ENCODE results near the gene AMPH.
"Not testable (repeated sequence)": the region's sequence is repeated elsewhere in the genome, so short reads cannot be mapped to it uniquely, and the experiment has no call there.

Gene AMPH

DNA sequence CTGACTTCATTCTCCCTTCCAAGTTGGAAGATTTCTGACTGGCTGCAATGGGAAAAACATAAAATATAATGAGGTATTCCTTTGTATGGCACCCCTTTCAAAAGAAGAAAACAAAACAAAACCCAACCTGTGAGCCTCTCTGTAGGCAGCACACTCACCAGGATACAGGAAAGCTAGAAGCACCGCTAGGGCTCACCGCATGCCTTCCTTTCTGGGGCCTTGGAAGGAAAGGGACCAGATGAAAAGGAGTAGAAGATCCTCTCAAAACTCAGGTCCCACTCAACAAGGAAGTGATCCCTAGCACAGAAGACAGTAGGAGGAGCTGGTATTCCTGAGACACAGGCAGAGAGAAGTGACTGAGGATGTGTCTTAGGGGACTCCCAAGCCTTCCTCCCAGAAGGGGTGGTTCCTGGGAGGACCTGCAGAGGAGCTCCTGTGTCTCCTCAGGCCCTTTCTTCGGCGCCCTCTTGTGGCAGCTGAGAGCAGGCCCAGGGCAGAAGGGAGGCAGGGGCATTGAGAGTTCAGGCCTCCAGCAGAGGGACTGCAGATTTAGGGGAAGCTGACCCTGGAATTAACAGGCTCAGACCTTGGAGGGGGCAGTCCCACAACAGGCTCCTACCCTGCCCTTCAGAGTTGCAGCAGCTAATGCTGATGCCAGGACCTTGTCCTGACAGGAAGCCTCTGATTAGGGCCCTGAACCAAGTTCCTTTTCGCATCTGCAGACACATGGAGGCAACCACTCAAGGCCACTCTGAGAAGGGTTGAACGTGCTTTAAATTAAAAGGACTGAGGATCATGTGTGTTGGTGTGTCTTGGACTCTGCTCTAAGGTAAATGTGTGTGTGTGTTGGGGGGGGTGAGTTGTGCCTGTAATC is 285.6 kb downstream of the AMPH start:
- not testable (repeated sequence) for H3K4me3 ChIP-seq (ENCODE audit: insufficient read depth, low read depth, low read length); H3K27ac ChIP-seq (ENCODE audit: insufficient read depth, low read depth, low read length, poor library complexity, severe bottlenecking); H3K4me1 ChIP-seq (ENCODE audit: control insufficient read depth, insufficient read depth, low read length); H3K27me3 ChIP-seq (ENCODE audit: control insufficient read depth, insufficient read depth, low read length, poor library complexity, severe bottlenecking); H3K36me3 ChIP-seq (ENCODE audit: control insufficient read depth, insufficient read depth, low read length); H3K9me3 ChIP-seq (ENCODE audit: control insufficient read depth, low read length)
- 64 to 66% methylated on average over 6 of the region's 6 CpGs for WGBS, 2 experiments

DNA sequence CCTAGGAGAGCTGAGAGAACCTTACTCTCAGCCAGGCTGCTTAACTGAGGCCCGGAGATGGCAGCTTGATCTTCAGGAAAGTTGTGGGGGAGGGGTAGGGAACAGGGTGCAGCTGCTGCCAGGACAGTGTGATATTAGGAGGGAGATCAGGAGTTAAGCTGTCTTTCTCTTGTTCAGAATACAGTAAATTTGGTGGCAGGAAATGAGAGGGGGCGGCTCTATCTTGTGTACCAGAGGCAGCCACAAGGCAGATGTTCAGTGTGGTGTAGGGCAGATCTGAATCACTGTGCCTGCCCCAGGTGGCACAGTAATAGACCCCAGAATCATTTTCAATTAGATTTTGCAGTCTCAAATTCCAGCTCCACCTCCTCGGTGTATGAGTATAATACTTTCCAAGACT is 286.4 kb downstream of the AMPH start:
- not testable (repeated sequence) for H3K9me3 ChIP-seq (ENCODE audit: control insufficient read depth, low read length); H3K27me3 ChIP-seq (ENCODE audit: control insufficient read depth, insufficient read depth, low read length, poor library complexity, severe bottlenecking); H3K4me1 ChIP-seq (ENCODE audit: control insufficient read depth, insufficient read depth, low read length); H3K4me3 ChIP-seq (ENCODE audit: insufficient read depth, low read depth, low read length); H3K27ac ChIP-seq (ENCODE audit: insufficient read depth, low read depth, low read length, poor library complexity, severe bottlenecking); H3K36me3 ChIP-seq (ENCODE audit: control insufficient read depth, insufficient read depth, low read length)
- 88 to 97% methylated on average over 3 of the region's 3 CpGs for WGBS, 2 experiments

DNA sequence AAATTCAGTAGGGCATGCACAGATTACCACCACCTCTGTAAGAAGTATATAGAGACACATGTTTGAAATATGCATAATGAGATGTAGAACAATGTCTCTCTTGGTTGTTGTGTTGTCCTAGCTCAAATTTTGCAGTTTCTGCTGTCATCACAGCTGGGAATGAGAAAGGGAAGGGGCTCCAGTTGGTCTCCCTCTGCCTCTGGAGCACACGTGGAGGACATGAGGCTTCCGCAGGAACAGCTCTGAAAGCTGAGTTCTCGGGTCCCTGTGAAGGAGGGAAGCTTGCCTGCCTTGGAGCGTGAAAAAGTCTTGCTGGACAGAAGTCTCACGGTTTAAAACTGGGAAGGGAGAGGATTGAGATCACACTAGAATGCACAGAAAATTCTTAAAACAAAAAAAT is 289.0 kb downstream of the AMPH start:
- not testable (repeated sequence) for H3K27ac ChIP-seq (ENCODE audit: insufficient read depth, low read depth, low read length, poor library complexity, severe bottlenecking); H3K27me3 ChIP-seq (ENCODE audit: control insufficient read depth, insufficient read depth, low read length, poor library complexity, severe bottlenecking); H3K9me3 ChIP-seq (ENCODE audit: control insufficient read depth, low read length); H3K4me3 ChIP-seq (ENCODE audit: insufficient read depth, low read depth, low read length); H3K4me1 ChIP-seq (ENCODE audit: control insufficient read depth, insufficient read depth, low read length); H3K36me3 ChIP-seq (ENCODE audit: control insufficient read depth, insufficient read depth, low read length)
- 89 to 90% methylated on average over 5 of the region's 5 CpGs for WGBS, 2 experiments

DNA sequence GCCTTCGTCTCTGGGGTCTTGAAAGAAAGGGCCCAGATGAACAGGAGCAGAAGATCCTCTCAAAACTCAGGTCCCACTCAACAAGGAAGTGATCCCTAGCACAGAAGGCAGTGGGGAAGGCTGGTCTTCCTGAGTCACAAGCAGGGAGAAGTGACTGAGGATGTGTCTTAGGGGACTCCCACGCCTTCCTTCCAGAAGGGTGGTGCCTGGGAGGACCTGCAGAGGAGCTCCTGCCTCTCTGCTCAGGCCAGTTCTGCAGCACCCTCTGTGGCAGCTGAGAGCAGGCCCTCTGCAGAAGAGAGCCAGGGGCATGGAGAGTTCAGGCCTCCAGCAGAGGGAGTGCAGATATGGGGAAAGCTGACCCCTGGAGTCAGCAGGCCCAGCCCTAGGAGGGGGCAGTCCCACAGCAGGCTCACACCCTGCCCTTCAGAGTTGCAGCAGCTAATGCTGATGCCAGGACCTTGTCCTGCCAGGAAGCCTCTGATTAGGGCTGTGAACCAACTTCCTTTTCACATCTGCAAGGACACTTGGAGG is 289.9 kb downstream of the AMPH start:
- 86 to 88% methylated on average over 2 of the region's 2 CpGs for WGBS, 2 experiments

DNA sequence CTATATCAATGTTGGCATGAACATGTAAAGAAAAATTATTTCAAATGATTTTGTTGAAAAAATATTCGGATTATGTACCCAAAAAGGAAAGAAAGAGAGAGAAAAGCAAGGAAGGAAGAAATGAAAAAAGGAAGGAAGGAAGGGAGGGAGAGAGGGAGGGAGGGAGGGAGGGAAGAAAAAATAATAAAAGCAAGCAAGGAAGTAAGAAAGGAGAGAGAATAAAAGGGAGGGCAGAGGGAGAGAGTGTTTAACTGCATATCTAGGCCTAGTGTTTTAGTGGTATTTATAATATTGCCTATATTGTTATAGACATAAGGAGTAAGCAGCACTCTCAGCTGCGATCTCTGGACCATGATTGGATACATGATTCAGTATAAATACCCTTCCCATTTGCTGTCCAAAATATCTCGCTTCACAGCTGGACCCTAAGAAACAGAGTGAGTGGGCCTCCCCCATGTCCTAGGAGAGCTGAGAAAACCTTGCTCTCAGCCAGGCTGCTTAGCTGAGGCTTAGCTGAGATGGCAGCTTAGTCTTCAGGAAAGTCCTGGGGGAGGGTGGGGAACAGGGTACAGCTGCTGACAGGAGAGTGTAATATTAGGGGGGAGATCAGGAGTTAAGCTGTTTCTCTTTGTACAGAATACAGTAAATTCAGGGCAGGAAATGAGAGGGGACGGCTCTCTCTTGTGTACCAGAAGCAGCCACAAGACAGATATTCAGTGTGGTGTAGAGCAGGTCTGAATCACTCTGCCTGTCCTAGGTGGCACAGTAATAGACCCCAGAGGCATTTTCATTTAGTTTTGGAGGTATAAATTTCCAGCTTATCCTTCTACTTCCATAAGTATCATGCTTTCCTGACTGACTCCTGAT is 291.0 kb downstream of the AMPH start:
- no peak overlapping the region for H3K27ac ChIP-seq (ENCODE audit: insufficient read depth, low read depth, low read length, poor library complexity, severe bottlenecking)
- no peak overlapping the region for H3K4me3 ChIP-seq (ENCODE audit: insufficient read depth, low read depth, low read length)
- WGBS, 2 experiments: 94 to 95% methylated on average over 4 of the region's 4 CpGs

More for the DNA sequence above, 289.9 kb downstream of the AMPH start:
- not testable (repeated sequence) for H3K27ac ChIP-seq (ENCODE audit: insufficient read depth, low read depth, low read length, poor library complexity, severe bottlenecking); H3K4me3 ChIP-seq (ENCODE audit: insufficient read depth, low read depth, low read length); H3K9me3 ChIP-seq (ENCODE audit: control insufficient read depth, low read length); H3K4me1 ChIP-seq (ENCODE audit: control insufficient read depth, insufficient read depth, low read length); H3K36me3 ChIP-seq (ENCODE audit: control insufficient read depth, insufficient read depth, low read length); H3K27me3 ChIP-seq (ENCODE audit: control insufficient read depth, insufficient read depth, low read length, poor library complexity, severe bottlenecking)

DNA sequence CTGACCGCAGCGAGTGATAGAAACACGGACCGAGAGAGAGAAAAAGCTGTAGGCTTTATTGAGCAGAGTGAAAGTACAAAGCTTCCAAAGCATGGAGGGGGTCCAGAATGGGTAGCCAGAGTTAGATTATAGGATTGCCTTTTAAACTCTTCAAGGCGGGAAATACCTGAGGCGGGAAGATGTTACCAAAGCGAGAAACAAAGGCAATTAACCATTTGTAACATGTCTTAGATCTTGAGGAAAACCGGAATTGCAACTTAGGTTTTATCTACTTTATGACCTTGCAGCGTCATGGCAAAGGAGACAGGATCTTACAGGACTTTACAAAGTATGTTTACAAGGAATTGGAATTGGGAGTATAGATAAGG is 295.0 kb downstream of the AMPH start:
- H3K27me3 ChIP-seq (ENCODE audit: control insufficient read depth, insufficient read depth, low read length, poor library complexity, severe bottlenecking); H3K4me1 ChIP-seq (ENCODE audit: control insufficient read depth, insufficient read depth, low read length); H3K4me3 ChIP-seq (ENCODE audit: insufficient read depth, low read depth, low read length); H3K9me3 ChIP-seq (ENCODE audit: control insufficient read depth, low read length); H3K27ac ChIP-seq (ENCODE audit: insufficient read depth, low read depth, low read length, poor library complexity, severe bottlenecking); H3K36me3 ChIP-seq (ENCODE audit: control insufficient read depth, insufficient read depth, low read length): not testable (repeated sequence)
- 90 to 92% methylated on average over 9 of the region's 9 CpGs for WGBS, 2 experiments

More for the DNA sequence above, 291.0 kb downstream of the AMPH start:
- H3K27me3 ChIP-seq (ENCODE audit: control insufficient read depth, insufficient read depth, low read length, poor library complexity, severe bottlenecking): no peaks in the 10 kb centered on the region
- no peaks in the 10 kb centered on the region for H3K36me3 ChIP-seq (ENCODE audit: control insufficient read depth, insufficient read depth, low read length)
- H3K4me1 ChIP-seq (ENCODE audit: control insufficient read depth, insufficient read depth, low read length): no peaks in the 10 kb centered on the region
- no peaks in the 10 kb centered on the region for H3K9me3 ChIP-seq (ENCODE audit: control insufficient read depth, low read length)

DNA sequence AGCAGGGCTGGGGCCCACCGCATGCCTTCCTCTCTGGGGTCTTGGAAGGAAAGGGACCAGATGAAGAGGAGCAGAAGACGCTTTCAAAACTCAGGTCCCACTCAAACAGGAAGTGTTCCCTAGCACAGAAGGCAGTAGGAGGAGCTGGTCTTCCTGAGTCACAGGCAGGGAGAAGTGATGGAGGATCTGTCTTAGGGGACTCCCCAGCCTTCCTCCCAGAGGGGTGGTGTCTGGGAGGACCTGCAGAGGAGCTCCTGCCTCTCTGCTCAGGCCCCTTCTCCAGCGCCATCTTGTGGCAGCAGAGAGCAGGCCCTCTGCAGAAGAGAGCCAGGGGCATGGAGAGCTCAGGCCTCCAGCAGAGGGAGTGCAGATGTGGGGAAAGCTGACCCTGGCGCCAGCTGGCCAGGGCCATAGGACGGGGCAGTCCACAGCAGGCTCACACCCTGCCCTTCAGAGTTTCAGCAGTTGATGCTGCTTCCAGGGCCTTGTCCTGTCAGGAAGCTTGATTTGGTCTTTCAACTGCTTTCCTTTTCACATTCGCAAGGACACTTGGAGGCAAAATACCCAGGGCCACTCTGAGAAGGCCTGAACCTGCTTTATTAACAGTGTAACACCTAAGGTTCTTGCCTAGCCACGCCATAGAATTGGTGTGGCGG is 295.6 kb downstream of the AMPH start:
- Histone ChIP-seq H3K4me1 (ENCODE audit: control insufficient read depth, insufficient read depth, low read length) (no peaks in the 10 kb centered on the region), H3K27me3 (ENCODE audit: control insufficient read depth, insufficient read depth, low read length, poor library complexity, severe bottlenecking) (no peaks in the 10 kb centered on the region), H3K27ac (ENCODE audit: insufficient read depth, low read depth, low read length, poor library complexity, severe bottlenecking) (no peak overlapping the region), H3K9me3 (ENCODE audit: control insufficient read depth, low read length) (no peaks in the 10 kb centered on the region), H3K36me3 (ENCODE audit: control insufficient read depth, insufficient read depth, low read length) (no peaks in the 10 kb centered on the region), H3K4me3 (ENCODE audit: insufficient read depth, low read depth, low read length) (no peak overlapping the region)
- WGBS, 2 experiments: 66 to 69% methylated on average over 8 of the region's 8 CpGs

DNA sequence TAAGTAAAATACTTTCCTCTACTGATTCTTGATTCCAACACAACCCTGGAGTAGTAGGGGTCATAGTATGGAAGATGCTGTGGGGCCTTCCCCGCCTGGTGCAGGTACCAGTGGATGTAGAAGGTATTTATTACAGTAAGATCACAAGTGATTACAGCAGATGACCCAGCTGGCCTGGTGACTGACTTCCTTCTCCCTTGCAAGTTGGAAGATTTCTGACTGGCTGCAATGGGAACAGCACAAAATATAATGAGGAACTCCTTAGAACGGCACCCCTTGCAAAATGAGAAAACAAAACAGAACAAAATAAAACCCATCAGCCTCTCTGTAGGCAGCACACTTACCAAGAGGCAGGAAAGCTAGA is 296.1 kb downstream of the AMPH start:
- no peak overlapping the region for H3K27ac ChIP-seq (ENCODE audit: insufficient read depth, low read depth, low read length, poor library complexity, severe bottlenecking)
- H3K9me3 ChIP-seq (ENCODE audit: control insufficient read depth, low read length): no peaks in the 10 kb centered on the region
- no peak overlapping the region for H3K4me3 ChIP-seq (ENCODE audit: insufficient read depth, low read depth, low read length)
- 95 to 98% methylated on average over 2 of the region's 2 CpGs for WGBS, 2 experiments
- H3K27me3 ChIP-seq (ENCODE audit: control insufficient read depth, insufficient read depth, low read length, poor library complexity, severe bottlenecking): no peaks in the 10 kb centered on the region
- no peaks in the 10 kb centered on the region for H3K36me3 ChIP-seq (ENCODE audit: control insufficient read depth, insufficient read depth, low read length)
- no peaks in the 10 kb centered on the region for H3K4me1 ChIP-seq (ENCODE audit: control insufficient read depth, insufficient read depth, low read length)

DNA sequence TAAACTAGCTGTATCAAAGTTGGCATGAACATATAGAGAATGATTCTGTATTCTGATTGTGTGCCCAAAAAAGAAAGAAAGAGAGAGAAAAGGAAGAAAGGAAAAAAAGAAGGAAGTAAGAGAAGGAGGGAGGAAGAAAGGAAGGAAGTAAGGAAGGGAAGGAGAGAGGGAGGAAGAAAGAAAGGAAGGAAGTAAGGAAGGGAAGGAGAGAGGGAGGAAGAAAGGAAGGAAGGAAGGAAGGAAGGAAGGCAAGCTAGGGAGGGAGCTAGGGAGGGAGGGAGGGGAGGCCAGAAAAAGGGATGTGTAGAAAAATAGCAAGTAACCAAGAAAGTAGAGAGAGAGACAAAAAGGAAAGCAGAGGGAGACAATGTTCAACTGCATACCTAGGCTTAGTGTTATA is 297.0 kb downstream of the AMPH start:
- no peaks in the 10 kb centered on the region for H3K27me3 ChIP-seq (ENCODE audit: control insufficient read depth, insufficient read depth, low read length, poor library complexity, severe bottlenecking)
- H3K27ac ChIP-seq (ENCODE audit: insufficient read depth, low read depth, low read length, poor library complexity, severe bottlenecking): no peak overlapping the region
- no peaks in the 10 kb centered on the region for H3K36me3 ChIP-seq (ENCODE audit: control insufficient read depth, insufficient read depth, low read length)
- H3K4me3 ChIP-seq (ENCODE audit: insufficient read depth, low read depth, low read length): no peak overlapping the region
- no peaks in the 10 kb centered on the region for H3K9me3 ChIP-seq (ENCODE audit: control insufficient read depth, low read length)
- no peaks in the 10 kb centered on the region for H3K4me1 ChIP-seq (ENCODE audit: control insufficient read depth, insufficient read depth, low read length)
